ENCODE data around the gene KIF1A. TPM values are rescaled to one million over a fixed set of nuclear protein-coding genes. Genes with fewer than 3 reads are reported as not detected.
"Not testable (repeated sequence)": the region's sequence is repeated elsewhere in the genome, so short reads cannot be mapped to it uniquely, and the experiment has no call there.

KIF1A gene
- total RNA-seq, 1 experiment from 2014 or later: not detected

GRCh38 chr2:240690421-240691074 is 129.5 kb downstream of the KIF1A start:
- H3K4me3 ChIP-seq, H3K27me3 ChIP-seq, H3K9me3 ChIP-seq, DNase-seq, H3K36me3 ChIP-seq: not testable (repeated sequence)

DNA sequence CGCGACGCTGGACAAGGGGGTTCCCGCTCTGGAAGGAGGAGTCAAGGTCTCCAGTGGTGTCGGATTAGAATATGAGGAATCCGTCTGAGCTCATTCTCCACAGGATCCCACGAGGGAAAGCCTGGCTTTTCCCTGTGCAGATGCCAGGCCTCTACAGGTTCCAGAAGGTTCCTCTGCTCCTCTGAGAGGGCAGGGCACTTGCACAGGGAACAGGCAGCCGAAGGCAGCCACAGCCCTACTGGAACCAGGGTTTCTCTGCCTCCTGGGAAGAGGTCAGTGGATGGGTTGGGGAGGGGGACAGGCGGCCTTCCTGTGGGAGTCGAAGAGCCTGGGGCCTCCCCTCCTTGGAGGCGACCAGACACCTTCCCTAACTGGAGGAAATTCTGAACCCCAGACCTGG is 130.0 kb downstream of the KIF1A start:
- Histone ChIP-seq H3K27me3 (no peaks in the 10 kb centered on the region), H3K9me3 (no peaks in the 10 kb centered on the region), H3K4me3 (no peak overlapping the region), H3K36me3 (no peaks in the 10 kb centered on the region)
- no peak for DNase-seq

- no peak for DNase-seq
- H3K4me3 ChIP-seq: no peak overlapping the region
Measured at GRCh38 chr2:240688553-240688919, 131.5 kb downstream of the KIF1A start.

DNA sequence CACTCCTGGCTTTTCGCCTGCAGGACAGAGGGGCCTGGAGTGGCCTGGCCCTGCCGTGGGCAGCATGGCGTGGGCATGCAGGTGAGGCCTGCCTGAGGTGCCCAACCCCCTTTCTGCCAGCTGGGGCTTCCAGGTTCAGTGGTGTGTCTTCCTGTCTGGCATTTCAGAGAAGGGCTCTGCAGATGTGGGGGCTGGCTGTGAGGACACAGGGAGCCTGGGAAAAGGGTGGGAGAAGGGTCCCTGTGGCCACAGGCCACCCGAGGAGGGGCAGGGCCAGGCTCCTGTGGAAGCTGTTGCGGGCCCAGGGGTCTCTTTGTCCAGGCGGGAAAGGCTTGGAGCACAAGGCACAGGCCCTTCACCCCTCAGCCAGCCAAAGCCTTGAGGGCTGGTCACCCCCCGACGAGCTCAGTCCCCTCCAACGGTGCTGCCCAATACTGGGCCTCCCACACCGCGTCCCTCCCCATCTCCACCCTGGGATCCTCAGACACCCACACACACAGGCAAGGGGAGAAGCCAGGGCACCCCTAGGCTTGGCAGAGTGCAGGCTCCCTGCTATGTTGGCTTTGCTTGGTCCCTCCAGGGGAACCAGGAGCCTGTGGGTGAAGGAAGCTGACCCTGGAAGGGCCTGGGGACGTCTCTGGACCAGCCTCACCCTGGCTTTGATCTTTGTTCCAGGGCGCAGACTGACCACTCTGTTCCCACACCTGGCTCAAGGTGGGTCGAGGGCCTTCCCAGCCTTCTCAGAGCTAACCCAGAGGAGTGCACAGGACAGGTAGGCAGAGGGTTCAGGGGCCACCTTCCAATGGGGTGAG is 132.1 kb downstream of the KIF1A start:
- Histone ChIP-seq H3K27me3 (no peaks in the 10 kb centered on the region), H3K9me3 (no peaks in the 10 kb centered on the region), H3K36me3 (no peaks in the 10 kb centered on the region), H3K4me3 (no peak overlapping the region)
- no peak for DNase-seq

More at GRCh38 chr2:240688553-240688919, 131.5 kb downstream of the KIF1A start:
- H3K9me3 ChIP-seq: no peaks in the 10 kb centered on the region
- H3K36me3 ChIP-seq: no peaks in the 10 kb centered on the region
- no peaks in the 10 kb centered on the region for H3K27me3 ChIP-seq

GRCh38 chr2:240687045-240687740 is 132.8 kb downstream of the KIF1A start:
- Histone ChIP-seq H3K27me3 (no peaks in the 10 kb centered on the region), H3K36me3 (no peaks in the 10 kb centered on the region), H3K9me3 (no peaks in the 10 kb centered on the region), H3K4me3 (no peak overlapping the region)
- no peak for DNase-seq

DNA sequence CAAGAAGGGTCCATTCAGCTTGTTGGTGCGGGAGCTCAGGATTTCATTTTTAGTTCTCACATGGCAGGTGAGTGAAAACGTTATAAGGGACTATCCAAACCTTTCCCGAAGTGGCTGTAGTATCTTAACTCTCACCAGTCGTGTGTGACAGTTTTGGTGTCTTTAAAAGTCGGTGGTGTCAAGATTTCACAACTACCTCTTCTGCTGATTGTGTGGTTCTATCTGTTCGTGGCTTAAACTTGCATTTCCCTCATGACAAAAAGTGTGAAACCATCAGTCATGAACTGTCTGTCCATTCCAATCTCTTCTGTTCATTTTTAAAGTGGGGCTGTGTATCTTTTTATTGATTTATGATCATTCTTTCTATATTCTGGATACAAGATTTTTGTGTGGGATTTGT is 133.6 kb downstream of the KIF1A start:
- H3K9me3 ChIP-seq: no peaks in the 10 kb centered on the region
- DNase-seq: no peak
- H3K4me3 ChIP-seq: no peak overlapping the region
- no peaks in the 10 kb centered on the region for H3K27me3 ChIP-seq
- H3K36me3 ChIP-seq: no peaks in the 10 kb centered on the region

DNA sequence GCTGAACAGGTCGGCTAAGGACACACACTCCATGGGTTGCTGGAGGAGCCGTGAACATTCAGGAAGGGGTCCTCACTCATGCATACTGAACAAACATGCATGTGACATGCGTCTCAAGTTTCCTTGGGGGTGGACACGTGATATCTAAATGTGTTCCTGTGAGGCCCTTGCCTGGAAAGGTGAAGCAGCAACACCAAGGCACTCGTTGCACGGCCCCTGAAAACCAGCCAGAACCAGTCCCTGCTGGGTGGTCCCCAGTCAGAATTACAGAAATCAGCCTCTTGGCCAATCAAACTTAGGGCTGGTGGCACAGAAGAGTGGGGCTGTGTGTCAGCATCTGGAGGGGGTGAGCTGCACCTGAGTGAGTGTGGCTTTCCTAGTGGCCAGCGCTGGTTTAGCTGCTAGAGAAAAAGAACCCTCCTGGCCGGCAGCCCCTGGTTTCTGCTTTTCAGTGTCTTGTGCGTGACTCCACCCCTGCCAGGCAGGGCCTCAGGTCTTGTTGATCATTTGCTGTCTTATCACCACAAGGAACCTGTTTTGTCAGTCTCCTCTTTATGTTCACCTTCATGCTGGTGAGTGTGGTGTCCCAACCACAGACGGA is 134.1 kb downstream of the KIF1A start:
- no peaks in the 10 kb centered on the region for H3K9me3 ChIP-seq

GRCh38 chr2:240683980-240684728 is 135.9 kb downstream of the KIF1A start:
- H3K9me3 ChIP-seq, DNase-seq, H3K36me3 ChIP-seq, H3K4me3 ChIP-seq, H3K27me3 ChIP-seq: not testable (repeated sequence)

More for the DNA sequence above, 134.1 kb downstream of the KIF1A start:
- Histone ChIP-seq H3K4me3 (no peak overlapping the region), H3K36me3 (no peaks in the 10 kb centered on the region), H3K27me3 (no peaks in the 10 kb centered on the region)
- DNase-seq: no peak

- not testable (repeated sequence) for H3K36me3 ChIP-seq, H3K9me3 ChIP-seq, H3K4me3 ChIP-seq, DNase-seq, H3K27me3 ChIP-seq
Measured at GRCh38 chr2:240683329-240683979, 136.6 kb downstream of the KIF1A start.

DNA sequence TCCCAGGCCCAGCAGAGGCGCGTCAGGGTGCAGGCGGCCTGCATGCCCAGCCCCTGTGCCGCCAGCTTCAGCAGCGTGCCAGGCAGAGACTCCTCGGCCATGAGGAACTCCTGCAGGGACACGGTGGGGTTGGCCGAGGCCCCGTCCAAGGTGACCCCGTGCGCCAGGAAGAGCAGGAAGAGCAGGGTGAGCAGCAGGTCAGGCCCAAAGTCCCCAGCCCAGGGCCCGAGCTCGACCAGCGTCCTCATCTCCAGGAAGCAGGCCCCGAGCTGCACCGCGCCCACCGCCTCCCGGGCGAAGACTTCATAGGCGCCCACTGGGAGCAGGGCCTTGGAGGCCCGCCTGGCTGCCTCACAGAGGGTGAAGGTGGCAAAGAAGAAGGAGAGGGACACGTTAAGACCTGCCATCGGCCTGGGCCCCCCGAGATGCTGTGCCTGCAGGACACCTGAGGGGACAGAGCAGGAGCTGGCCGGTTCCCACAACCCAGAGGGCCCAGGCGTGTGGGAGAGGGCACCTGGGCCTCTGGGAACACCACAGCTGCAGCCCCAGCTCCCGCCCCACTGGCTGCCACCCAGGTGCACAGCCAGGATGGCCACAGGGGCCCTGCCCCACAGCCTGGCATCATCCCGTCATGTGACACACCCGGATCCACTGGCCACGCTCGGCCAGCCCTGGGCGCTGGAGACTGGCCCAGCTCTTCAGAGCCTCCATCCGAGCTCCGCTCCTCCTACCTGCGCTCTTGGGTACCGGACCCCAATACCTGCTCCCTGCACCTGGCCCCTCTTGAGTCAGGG is 137.4 kb downstream of the KIF1A start, which contains the start of gene AQP12B:
TSS of gene AQP12B (minus strand) at position 455 of the 794 bp plus-strand sequence. CDS start at position 407, 48 bp downstream.
- not testable (repeated sequence) for H3K27me3 ChIP-seq, H3K36me3 ChIP-seq, DNase-seq, H3K9me3 ChIP-seq, H3K4me3 ChIP-seq

DNA sequence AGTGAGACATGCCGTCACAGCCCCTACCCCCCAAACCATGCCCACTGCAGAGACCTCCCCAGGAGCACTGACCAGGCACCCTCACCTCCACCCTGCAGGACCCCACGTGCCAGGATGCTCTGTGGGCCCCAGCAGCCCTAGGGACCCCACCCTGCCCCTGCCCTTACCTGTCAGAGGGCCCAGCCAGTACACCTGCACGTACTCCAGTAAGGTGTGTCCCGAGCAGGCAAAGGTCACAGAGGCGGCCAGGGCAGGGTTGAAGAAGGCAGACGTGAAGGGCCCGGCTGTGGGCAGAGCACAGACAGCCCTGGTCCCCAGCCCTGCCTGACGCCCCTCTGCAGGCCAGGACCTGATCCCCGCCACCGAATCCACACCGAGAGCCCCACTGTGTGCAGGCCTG is 139.8 kb downstream of the KIF1A start:
- DNase-seq, H3K9me3 ChIP-seq, H3K27me3 ChIP-seq, H3K36me3 ChIP-seq, H3K4me3 ChIP-seq: not testable (repeated sequence)

DNA sequence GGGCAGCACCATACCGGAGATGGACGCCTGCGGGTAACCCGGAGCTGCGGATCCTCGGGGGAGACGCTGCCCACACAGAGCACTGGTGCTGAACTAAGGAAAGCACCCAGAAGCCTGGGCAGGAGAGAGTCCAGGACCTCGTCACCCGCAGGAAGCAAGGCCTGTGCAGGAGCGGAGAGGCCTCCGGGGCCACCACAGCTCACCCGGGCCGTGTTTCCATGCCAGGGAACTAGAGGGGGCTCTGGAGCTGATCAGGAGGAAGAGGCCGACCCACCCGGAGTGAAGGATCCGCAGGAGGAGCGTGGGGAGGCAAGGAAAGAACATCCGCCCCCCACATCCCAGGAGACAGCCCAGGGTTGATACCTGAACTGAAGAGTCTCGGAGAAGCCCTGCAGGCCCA is 141.1 kb downstream of the KIF1A start:
- H3K4me3 ChIP-seq, H3K36me3 ChIP-seq, DNase-seq, H3K27me3 ChIP-seq, H3K9me3 ChIP-seq: not testable (repeated sequence)

DNA sequence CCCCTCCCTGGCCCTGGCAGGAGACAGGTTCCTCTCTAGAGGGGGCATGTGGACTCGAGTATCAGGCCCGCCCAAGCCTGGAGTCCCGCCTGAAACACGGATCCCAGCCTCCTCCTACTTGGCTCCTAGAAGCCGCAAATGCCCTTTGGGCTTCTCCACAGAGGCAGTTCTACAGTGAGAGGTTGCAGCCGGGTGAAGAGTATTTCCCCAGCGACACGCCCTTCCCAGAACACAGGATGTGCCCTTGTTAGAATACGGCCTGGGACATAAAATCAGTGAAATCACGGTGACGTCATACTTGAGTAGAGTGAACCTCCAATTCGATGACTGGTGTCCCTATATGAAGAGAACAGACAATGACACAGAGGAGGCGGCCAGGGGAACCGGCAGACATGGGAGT is 142.0 kb downstream of the KIF1A start:
- DNase-seq, H3K9me3 ChIP-seq, H3K27me3 ChIP-seq, H3K4me3 ChIP-seq, H3K36me3 ChIP-seq: not testable (repeated sequence)

GRCh38 chr2:240675345-240675744 is 144.7 kb downstream of the KIF1A start:
- peaks cover 30% of the 10 kb centered on the region for H3K27me3 ChIP-seq
- DNase-seq, H3K36me3 ChIP-seq, H3K9me3 ChIP-seq, H3K4me3 ChIP-seq: not testable (repeated sequence)

DNA sequence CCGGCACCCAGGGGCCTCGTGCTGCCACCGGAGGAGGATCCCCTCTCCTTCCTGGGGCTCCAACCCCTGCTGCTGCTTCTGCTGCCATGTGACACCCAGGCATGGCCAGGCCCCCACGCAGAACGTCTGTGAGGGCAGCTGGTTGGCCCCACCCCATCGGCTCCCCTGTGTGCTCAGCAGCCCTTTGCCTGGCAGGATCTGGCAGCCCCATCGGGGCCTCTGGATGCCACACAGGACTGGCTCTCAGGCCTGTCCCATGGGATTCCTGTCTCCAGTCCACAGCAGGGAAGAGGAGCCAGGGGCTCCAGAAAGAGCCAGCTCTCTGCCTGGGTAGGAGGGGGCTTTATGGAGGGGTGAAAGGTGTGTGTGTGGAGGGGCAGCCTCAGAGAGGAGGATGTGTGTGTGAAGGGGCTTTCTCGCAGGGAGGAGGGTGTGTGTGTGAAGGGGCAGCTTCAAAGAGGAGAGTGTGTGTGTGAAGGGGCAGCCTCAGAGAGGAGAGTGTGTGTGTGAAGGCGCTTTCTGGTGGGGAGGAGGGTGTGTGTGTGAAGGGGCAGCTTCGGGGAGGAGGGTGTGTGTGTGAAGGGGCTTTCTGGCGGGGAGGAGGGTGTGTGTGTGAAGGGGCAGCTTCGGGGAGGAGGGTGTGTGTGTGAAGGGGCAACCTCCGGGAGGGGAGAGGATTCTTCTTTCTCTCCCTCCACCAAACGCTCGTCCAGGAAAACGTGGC is 145.4 kb downstream of the KIF1A start:
- DNase-seq, H3K4me3 ChIP-seq: not testable (repeated sequence)

More for the DNA sequence above, 145.4 kb downstream of the KIF1A start:
- not testable (repeated sequence) for H3K36me3 ChIP-seq, H3K9me3 ChIP-seq
- H3K27me3 ChIP-seq: peaks cover 33% of the 10 kb centered on the region

Measured in MG63 (cell line).